ENCODE data around the gene ST6GALNAC6.

ST6GALNAC6 gene

DNA sequence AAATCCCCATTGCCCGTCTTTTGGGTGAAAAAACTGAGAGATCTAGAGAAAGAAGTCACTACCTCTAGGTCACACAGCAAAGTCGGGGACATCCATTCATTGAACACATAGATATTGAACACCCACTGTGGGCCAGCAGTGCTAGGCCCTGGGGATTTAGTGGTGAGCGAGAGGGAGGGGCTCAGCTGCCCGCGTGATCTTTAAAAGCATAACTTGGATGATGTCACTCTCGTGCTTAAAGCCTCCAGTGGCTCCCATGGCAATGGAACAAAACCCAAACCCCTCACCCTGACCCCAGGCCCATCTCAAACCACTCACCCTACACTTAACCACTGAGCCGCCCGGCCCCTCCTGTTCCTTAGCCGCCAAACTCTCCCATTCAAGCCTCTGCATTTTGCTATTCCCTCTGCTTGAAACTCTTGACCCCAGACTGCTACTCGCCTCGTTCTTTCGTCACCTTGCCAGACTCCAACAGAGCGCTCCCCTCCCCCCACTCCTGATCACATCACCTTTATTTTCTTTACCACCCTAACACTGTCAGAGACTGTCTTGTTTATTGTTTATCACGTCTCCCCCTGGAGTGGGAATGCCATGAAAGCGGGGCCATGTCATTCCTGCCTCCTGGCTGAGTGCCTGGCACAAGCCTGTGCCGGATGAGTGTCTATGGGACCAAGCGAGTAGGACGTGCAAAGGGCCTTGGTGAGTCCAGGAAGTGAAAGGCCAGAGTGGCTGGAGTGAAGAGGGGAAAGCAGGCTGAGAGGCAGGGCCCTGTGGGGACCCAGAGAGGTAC, 31.9 kb upstream of the ST6GALNAC6 start:
- peak; percentile 88 for DNase-seq

DNA sequence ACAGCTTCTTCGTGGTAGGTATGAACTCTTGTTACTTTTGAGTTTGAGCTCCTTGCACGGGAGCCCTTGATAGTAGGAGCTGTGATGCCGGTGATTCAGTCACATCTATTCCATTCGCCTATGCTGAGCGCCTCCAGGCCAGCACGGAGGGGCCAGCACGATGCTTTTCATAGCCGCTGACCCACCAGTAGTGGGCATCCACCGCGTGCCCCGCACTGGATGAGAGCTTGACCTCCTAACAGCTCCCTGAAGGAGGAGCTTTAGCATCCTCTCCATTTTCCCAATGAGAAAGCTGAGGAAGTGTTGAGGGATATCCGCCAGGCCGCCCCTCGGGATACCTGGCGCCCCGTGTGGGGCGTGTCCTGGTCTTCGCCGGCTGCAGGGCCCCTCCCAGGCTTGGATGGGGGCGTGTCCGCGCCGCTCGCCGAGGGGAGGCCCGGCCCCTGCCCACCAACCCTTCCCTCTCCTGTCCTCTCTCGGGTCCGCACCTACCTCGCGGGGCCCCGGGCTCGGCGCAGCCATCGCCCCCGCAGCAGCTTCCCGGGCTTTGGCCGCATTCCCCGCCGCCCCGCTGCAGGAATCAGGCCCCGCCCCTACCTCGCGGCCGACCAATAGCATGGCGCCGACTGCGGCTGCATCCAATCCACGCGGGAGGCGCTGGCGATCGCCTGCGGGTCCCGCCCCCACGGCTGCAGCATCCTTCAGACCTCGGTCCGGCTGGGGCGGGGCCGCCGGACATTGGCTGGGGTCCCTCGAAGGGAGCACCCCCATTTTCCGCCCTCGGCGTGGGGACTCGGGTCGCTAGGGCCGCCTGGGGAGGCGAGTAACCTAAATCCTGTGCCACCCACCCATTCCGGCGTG, 31.1 kb upstream of the ST6GALNAC6 start, which contains the start of gene PIP5KL1:
PIP5KL1 (minus strand) TSS at position 547 of the 861 bp plus-strand sequence; CDS start at position 522, 25 bp downstream.
- DNase-seq, result peak; percentile 95

DNA sequence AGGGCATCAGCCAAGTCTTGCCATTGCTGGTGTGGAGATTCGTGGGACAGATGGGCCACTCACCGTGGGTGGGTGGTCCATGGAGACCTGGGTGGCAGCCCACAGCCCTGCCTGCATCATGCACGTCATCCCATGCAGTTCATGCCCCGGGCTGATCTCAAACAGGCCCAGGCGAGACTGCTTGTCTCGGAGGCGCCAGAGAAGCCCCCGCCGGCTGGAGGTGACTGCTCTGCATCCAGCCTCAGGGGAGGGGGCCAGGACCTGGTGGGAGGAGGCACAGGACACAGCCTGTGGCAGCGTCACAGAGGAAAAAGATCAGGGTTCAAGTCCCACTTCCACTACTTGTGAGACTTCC, 30.2 kb upstream of the ST6GALNAC6 start:
- no peak for DNase-seq

DNA sequence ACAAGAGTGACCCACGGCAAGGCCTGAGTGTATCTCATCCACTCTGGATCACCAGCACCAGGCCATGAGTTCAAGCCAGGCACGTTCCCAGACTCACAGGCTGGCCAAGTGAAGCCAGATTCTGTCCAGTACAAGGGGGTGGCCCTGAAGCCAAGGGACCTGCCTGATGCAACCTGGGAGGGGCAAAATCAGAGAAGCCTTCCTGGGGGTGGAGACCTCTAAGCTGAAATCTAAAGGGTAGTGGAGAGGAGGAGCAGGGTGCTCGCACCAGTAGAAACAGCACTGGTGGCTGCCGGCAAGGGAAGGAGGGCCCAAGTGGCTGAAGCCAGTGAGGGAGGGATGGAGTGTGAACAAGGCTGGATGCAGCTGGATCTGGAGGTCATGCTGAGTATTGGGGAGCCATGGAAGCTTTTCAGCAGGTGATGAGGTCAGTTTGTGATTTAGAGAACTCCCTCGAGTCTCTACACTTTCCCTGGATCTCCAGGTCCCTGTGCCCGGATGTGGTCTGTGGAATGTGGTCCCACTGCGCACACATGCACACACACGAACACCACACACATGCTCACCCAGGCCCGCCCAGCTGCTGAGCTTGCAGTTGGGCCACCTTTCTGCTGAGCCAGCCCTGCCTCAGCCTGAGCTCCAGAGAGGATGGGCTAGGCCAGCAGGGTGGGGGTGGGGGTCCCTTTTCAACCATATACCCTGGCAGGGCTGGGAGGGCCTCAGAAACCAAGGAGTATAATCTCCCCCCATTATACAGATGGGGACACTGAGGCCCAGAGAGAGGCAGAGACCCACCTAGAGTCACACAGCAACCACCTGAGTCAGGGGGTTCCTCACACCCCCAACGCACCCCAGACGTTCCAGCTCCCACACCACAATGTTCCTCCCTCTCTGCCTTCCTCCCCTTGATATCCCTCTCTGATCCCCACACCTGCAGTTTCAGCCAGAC, 29.5 kb upstream of the ST6GALNAC6 start:
- DNase-seq, result no peak

DNA sequence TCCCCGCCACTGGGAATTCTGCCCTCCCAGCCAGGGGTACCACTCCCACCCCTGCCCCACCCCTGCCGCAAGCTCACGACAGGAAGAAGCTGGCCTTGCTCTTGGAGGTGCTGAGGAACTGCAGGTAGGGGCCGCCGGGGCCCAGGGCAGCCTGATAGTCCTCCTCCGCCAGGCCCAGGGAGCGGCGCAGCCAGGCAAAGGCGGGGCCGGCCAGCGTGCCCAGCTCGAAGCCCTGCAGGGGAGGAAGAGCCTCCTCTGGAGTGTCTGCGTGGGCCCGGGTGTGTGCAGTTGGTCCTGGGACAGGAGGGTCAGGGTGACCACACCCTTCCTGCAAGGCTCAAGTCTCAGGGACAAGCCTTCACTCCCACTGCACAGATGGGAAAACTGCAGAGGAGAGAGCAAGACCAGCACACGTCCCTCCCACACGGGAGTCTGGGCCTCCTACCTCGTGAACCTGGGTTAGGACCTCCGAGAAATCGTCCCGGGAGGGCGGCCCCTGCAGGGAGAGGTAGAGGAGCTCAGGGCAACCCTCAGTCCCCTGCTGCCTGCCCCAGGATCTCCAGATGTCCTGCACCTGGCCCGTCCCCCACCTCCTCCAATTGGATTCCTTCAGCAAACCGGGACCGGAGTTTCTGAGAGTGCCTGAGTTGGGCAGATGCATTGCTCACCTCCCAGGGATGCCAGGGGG, 28.7 kb upstream of the ST6GALNAC6 start:
- DNase-seq, result peak; percentile 69

DNA sequence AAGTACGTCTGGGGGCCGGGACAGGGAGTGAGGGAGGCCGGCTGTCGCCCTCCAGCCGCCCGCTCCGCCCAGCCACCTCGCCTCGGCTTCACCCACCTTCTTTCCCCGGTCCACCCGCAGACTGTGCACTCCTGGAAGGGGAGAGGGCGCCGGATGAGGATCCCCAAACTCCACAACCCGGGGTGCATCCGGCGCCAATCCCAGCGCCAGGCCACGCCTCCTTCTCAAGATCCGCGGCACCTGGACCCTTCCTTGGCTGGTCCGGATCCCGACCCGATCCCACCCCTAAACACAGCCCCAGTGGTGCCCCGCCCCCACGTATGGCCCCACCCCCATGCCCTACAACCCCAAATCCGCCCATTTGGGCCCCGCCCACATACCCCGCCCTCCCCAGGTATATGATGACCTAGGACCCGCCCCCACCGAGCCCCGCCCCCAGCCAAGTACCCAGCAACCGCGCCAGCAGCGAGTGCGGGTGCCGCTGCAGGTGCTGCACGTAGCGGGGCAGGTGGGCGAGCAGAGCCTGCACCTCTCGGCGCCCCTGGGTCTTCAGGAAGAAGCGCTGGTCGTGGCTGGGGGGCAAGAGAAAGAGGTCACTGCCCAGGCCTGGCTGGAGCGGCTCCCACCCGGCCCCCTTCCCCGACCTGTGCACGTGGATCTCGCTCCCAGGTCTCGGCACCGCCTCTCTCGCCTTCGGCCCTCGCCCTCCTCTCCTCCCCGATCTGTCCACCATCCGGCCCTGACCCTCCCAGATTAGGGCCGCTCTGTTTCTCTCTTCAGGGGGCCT, 28.0 kb upstream of the ST6GALNAC6 start:
- DNase-seq, result peak; percentile 81

DNA sequence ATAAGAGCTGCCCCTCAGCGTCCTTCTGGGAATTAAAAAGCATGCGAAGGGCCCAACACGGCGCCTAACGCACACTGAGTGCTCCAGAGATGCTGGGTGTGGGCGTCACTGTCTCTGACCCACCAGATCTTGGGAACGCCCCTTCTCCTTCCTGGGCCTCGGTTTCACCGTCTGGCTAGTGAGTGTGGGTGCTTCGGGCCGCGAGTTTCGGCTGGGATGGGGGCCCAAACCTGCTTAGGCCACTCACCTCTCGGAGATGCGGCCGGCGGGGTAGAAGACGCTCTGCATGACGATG, 27.4 kb upstream of the ST6GALNAC6 start:
- no peak for DNase-seq

DNA sequence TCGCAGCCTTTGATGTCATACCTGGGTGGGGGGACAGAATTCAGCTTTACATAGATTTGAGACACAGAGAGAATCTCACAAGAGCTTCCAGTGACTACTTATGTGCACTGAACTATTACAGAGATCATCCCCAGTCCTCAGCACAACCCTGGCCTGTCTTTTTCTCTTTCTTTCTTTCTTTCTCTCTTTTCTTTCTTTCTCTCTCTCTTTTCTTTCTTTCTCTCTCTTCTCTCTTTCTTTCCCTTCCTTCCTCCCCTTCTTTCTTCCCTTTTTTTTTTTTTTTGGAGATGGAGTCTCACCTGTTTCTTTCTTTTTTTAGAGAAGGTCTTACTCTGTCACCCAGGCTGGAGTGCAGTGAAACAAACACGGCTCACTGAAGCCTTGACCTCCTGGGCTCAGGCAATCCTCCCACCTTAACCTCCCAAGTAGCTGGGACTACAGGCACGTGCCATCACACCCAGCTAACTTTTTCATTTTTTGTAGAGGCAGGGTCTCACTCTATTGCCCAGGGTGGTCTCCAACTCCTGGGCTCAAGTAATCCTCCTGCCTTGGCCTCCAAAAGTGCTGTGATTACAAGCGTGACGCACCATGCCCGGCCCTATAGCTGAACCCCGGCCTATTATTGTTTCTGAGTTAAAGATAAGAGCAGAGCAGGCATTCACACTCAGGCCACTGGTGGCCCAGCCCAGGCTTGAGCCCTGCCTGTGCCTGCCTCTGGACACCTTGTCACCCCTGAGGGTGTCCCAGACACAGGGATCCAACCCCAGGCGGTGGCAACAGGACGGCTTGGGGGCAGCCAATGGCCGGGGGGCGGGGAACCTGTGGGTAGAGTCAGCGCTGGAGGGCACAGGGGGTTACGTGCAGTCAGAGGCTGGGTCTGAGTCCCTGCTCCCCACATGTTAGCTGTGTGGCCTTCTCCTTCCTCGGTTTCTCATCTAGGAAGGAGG, 26.8 kb upstream of the ST6GALNAC6 start:
- no peak for DNase-seq

DNA sequence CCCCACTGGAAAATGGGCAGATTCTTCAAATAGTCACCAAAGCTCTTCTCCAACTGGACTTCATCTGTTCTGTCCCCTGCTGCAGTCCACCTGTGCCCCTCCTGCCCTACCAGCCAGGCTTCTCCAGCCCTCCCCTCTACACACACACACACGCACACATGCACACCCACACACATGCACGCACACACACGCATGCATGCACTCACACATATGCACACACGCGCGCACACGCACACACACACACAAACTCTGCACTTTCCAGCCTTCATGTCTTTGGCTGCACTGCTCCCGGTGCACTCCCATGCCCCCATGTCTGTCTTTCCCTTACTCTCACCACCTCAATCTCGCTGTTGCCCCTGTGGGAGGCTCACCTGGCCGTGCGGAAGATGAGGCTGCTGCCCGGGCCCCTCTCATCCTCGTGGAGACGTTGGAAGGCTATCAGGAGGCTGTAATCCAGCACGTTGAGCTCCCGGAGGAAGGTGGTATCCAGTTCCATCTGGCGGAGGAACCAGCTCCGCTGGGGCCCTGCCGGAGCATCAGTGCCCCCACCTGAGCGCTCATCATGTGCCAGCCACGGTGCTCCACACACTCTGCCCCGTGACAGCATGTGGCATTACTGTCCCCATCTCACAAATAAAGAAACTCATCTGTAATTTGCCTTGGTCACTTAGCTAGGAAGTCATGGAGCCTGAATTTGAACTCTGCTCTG, 25.5 kb upstream of the ST6GALNAC6 start:
- no peak for DNase-seq

DNA sequence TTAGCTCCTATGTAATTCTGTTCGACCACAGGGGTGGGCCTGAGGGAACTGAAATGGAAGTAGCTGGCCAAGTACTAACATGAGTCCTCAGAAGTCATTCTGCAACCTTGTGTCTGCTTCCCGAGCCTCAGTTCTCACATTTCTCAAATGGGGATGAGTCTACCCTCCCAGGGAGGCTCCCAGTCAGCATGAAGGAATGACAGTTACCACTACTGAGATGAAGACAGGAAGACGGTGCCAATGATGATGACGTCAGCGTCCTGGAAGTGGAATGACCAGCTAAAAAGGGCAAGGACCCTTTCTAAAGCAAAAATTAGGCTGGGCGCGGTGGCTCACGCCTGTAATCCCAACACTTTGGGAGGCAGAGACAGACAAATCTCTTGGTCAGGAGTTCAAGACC, 24.4 kb upstream of the ST6GALNAC6 start:
- no peak for DNase-seq

DNA sequence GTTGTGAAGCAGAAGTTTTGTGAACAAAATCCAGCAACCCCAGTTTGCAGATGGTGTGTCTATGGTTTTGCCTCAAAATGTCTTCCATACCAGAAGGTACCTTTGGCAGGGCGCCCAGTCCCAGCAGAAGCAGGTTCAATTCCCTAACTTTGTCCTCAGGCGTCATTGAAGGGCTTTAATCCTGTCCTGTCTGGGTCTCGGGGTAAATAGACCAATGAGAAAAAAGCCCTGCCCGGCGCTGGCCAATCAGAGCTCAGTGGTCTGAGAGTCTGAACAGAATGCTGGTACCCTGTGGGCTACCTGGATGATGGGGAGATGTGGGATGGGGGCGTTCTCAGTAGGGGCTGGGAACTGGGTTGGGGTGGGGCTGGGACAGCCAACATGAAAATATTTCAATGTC, 23.6 kb upstream of the ST6GALNAC6 start:
- DNase-seq, result peak; percentile 87

DNA sequence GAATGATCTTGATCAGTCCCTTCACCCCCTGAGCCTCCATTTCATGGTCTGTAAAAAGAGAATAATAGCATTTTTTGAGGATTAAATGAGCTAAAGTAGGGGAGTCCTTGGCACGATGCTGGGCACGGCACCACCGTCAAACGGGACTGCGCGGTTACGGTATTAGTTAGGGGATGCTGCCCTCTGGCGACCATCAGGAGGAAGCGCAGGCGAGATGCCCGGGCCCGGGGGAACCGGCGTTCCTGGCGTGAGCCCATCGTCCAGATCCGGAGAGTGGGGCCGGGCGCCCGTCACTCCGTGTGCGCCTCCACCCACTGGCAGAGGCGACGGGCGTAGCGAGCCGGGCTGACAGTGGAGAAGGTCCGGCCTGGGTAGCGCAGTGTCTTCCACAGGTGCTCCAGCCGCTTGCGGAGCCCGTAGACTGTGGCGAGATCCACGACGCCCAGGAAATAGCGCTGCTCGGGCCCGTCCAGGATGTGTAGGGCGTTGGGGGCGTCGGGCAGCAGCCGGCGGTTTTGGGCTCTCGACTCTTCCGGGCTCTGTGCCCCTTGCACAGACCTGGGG, 22.2 kb upstream of the ST6GALNAC6 start:
- DNase-seq, result peak; percentile 71

DNA sequence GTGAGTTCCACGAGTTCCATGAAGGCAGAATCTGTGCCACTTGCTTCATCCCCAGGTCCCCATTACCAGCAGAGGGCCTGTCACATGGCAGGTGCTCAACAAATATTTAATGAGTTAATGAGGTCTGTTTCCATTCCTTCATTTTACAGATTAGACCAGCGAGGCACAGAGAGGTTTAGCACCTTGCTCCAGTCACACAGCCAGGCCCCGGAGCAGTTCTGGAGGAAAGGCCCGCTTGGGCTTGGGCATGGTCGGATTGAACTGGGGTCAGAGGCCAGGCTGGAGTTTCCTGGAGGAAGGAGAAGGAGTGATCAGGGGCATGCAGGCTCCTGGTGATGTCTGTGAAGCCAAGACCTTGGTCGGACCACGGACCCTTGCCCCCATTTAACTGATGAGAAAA, 21.4 kb upstream of the ST6GALNAC6 start:
- no peak for DNase-seq

DNA sequence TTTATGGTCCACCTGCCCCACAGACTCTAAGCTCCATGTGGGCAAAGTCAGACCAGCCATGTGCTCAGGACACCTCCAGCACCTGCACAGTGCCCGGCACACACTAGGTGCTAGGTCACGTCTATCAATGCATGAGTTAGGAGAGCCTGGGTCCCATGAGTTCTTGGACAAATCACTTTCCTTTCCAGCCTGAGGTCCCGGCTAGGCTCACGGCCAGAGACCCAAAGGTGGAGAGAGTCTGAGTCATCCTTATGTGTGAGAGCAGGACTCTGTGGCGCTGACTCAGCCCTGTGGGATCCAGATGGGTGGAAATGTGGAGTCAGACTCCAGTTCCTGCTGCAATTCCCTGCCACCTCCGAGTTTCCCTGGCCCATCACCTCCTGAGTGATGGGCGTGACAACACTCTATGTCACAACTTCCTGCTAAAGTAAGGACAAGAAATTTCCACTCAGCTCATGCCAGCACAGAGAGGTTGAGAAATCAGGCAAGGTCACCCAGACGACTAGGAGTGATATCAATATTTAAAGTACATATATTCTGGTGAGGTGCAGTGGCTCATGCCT, 19.9 kb upstream of the ST6GALNAC6 start:
- no peak for DNase-seq

DNA sequence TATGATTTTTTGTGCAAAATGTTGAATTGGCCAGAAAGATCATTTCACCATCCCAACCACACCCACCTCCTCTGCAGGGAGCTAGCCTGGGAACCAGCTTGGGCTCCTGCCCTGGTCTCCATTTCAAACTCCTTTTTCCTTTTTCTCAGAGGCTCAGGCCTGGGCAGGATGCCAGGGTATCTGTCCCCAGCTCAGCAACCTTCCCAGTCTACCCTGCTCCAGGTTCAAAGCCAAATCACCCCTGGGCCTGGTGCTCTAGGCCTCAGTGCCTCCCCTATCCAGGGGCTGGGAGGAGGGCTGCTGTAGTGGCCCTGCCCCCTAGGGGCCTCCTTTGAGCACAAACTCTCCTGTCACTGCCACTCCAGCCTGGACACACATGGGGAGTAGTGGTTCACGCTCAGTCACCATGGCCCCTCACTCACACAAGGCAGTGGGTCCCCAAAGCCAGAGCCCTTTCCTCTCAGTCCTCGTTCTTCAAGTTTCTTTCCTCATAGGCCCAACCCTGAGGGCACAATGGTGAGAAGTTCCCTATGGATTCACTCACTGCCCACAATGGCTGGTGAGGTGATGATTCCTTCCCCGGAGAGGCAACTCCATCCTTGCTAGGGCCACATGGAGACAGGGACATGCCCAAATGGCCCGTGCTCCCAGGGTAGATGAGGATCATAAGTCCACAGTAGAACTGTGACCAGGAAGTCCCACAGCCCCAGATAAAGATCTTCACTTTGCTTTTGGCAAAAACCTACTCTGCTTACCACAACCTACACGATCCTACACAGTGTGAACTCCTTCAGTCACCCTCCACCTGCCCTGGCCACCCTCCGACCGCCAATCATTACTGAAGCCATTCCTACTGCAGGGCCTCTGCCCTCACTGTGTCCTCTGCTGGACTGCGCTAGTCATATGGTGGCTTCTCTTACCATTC, 19.0 kb upstream of the ST6GALNAC6 start:
- DNase-seq, result no peak

DNA sequence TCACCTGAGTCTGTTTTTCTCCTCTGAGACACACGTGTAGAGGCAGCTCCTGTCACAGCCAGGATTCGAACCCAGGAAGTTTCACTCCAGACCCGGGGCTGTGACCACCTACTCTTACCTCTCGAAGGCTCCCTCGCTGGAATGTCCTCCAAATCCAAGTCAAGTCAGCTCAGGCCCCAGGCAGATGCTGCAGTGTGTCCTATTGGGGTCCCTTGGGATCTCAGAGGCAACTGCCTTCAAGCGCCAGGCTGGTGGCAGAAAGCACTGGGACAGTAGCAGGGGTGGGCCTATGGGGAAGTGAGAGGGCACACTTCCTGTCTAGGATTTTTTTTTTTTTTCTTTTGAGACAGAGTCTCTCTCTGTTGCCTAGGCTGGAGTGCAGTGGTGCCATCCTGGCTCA, 18.2 kb upstream of the ST6GALNAC6 start:
- DNase-seq, result no peak

DNA sequence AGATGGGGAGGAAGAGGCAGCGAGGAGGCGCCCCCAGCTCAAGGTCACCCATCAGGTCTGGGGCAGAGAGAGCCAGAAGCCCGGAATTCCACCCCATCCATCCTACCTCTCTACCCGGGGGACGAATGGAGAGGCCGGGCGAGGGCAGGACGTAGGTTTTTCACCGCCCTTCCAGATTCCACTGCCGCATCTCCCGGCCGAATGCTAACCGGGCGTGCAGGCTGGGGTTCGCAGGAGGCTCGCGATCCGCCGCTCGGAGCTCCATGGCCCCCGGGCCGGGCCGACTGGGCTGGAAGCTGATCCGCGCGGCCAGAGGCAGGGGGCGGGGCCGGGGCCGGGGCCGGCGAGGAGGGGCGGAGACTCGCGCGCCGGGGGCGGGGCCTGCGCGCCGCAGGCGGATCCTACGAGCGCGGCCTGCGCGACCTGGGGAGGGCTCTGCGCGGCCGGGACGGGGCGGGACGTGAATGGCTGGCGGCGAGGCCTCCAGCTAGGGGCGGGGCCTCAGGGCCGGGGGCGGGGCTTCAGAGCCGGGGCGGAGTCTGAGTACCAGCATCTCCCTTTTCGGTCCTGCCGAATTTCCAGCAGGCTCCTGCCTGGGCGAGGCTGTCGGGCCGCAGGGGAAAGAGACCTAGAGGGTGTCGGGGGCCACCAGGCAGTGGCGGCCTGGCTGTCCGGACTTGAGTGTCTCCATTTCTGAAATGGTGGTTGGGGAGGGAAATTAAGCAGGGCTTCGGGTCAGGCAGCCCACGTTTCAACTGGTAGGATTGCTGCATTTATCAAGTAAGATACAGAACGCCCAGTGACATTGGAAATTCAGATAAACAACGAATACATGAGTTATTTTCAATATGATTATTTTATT, 17.5 kb upstream of the ST6GALNAC6 start, which contains the start of gene ST6GALNAC4:
ST6GALNAC4 (minus strand) TSS at position 322 of the 862 bp plus-strand sequence. CDS start 622 bp downstream, outside the sequence.
- peak; percentile 94 for DNase-seq

Measured in NCI-H69 (cell line).